SK-N-SH (cell line): ENCODE data around the gene ZNF718. TPM values are rescaled to one million over a fixed set of nuclear protein-coding genes. Genes with fewer than 3 reads are reported as not detected.

Experiments
- CTCF ChIA-PET: fragments of 300-600, 350-600 bp; formaldehyde crosslinking; extraction: SDS; loops from one replicate; lab custom pipeline; 2021; lab: Yijun Ruan, JAX
- POLR2A ChIA-PET: fragments of 350-600 bp; sonication (Branson Sonifier 250); formaldehyde crosslinking; extraction: SDS; loops from one replicate; lab custom pipeline; 2020; ENCODE audit warnings: antibody characterized with exemption, inconsistent platforms; lab: Yijun Ruan, JAX
- DNase-seq: peaks from one replicate; pipeline ENCODE4 v3.0.0; 2012
- H2AFZ ChIP-seq: fragments of 200-600 bp; sonication (generic); 2 replicates; pipeline ENCODE4 v1.8.1; 2016; ENCODE audit warnings: antibody characterized with exemption, mild to moderate bottlenecking, low read depth
- H3F3A ChIP-seq: fragments of 200-600 bp; sonication (generic); replicated peaks from 2 replicates; pipeline ENCODE3; 2016; ENCODE audit warnings: antibody characterized with exemption, mild to moderate bottlenecking; ENCODE audit not compliant: insufficient read depth
- H3K27ac ChIP-seq, 2 experiments: fragments of 200-500 bp in 1 of 2; fragments of 200-600 bp in 1 of 2; sonication (Bioruptor generic) in 1 of 2; sonication (generic), shearing (Covaris generic) in 1 of 2; 2 replicates each; pipeline versions ENCODE4 v1.5.1 to v1.6.1; 2014 to 2016; ENCODE audit warnings: low read depth in 2 of 2, inconsistent platforms in 1 of 2, low read length in 1 of 2, mild to moderate bottlenecking in 1 of 2, mixed read lengths in 1 of 2
- H3K27me3 ChIP-seq: fragments of 200-600 bp; sonication (generic), shearing (Covaris generic); 2 replicates; pipeline ENCODE4 v1.6.1; 2016; ENCODE audit warnings: mixed run types; ENCODE audit not compliant: insufficient read depth
- H3K36me3 ChIP-seq, 2 experiments: fragments of 200-500 bp in 1 of 2; fragments of 200-600 bp in 1 of 2; sonication (Bioruptor generic) in 1 of 2; sonication (generic) in 1 of 2; replicated peaks in 1 of 2; 2 replicates each; pipeline versions ENCODE3 to v1.5.1; 2014 to 2016; ENCODE audit warnings: low read length in 1 of 2, mild to moderate bottlenecking in 1 of 2; ENCODE audit not compliant: insufficient read depth in 2 of 2, control insufficient read depth in 1 of 2
- H3K4me1 ChIP-seq, 2 experiments: fragments of 200-500 bp in 1 of 2; fragments of 200-600 bp in 1 of 2; sonication (Bioruptor generic) in 1 of 2; sonication (generic), shearing (Covaris generic) in 1 of 2; 2 replicates each; pipeline versions ENCODE4 v1.5.1 to v1.6.1; 2014 to 2016; ENCODE audit warnings: low read depth in 1 of 2, low read length in 1 of 2, mixed run types in 1 of 2; ENCODE audit not compliant: insufficient read depth in 2 of 2, control insufficient read depth in 1 of 2
- H3K4me2 ChIP-seq: fragments of 200-600 bp; sonication (generic), shearing (Covaris generic); 2 replicates; pipeline ENCODE4 v1.6.1; 2017; ENCODE audit warnings: mixed run types
- H3K4me3 ChIP-seq, 2 experiments: fragments of 200-500 bp in 1 of 2; fragments of 200-600 bp in 1 of 2; sonication (Bioruptor generic) in 1 of 2; sonication (generic), shearing (Covaris generic) in 1 of 2; 2 replicates each; pipeline versions ENCODE4 v1.5.1 to v1.8.1; 2014 to 2016; ENCODE audit warnings: low read depth in 2 of 2, inconsistent platforms in 1 of 2, low read length in 1 of 2, mild to moderate bottlenecking in 1 of 2, mixed read lengths in 1 of 2, moderate library complexity in 1 of 2
- H3K79me2 ChIP-seq: fragments of 200-600 bp; sonication (generic); 2 replicates; pipeline ENCODE4 v1.8.1; 2017; ENCODE audit warnings: mild to moderate bottlenecking; ENCODE audit not compliant: insufficient read depth
- H3K9ac ChIP-seq: fragments of 200-600 bp; sonication (generic); 2 replicates; pipeline ENCODE4 v1.6.1; 2017; ENCODE audit warnings: mixed run types
- H3K9me2 ChIP-seq: fragments of 200-600 bp; sonication (generic); 2 replicates; pipeline ENCODE4 v1.6.1; 2017; ENCODE audit warnings: mixed run types
- H3K9me3 ChIP-seq: fragments of 200-600 bp; sonication (generic); 2 replicates; pipeline ENCODE4 v1.6.1; 2017; ENCODE audit warnings: mixed run types, mild to moderate bottlenecking, moderate library complexity
- H4K20me1 ChIP-seq: fragments of 200-600 bp; sonication (generic); 2 replicates; pipeline ENCODE4 v1.6.1; 2017; ENCODE audit warnings: mild to moderate bottlenecking, mixed run types; ENCODE audit not compliant: insufficient read depth
- ELF1 ChIP-seq: IDR thresholded peaks from 2 replicates; pipeline ENCODE4 v1.4.0; 2012
- EZH2phosphoT487 ChIP-seq: fragments of 200-600 bp; sonication (generic); IDR thresholded peaks from 2 replicates; pipeline ENCODE4 v1.6.1; 2017; ENCODE audit warnings: low read depth, mixed run types, mild to moderate bottlenecking, antibody characterized with exemption, moderate library complexity, borderline replicate concordance
- FOSL2 ChIP-seq: IDR thresholded peaks from 2 replicates; pipeline ENCODE4 v1.4.0; 2012; ENCODE audit warnings: low read depth, mild to moderate bottlenecking, moderate library complexity, borderline replicate concordance
- FOXM1 ChIP-seq: IDR thresholded peaks from 2 replicates; pipeline ENCODE4 v1.4.0; 2012; ENCODE audit warnings: low read depth, mild to moderate bottlenecking
- IRF3 ChIP-seq: fragments of 150-350 bp; IDR thresholded peaks from 2 replicates; pipeline ENCODE4 v1.6.1; 2016; ENCODE audit warnings: mild to moderate bottlenecking, low read depth, low read length
- JUND ChIP-seq: IDR thresholded peaks from 2 replicates; pipeline ENCODE4 v1.4.0; 2012
- MEF2A ChIP-seq: IDR thresholded peaks from 2 replicates; pipeline ENCODE4 v1.4.0; 2012; ENCODE audit warnings: low read depth, borderline replicate concordance
- NFIC ChIP-seq: IDR thresholded peaks from 2 replicates; pipeline ENCODE4 v1.4.0; 2012; ENCODE audit warnings: borderline replicate concordance
- NRF1 ChIP-seq: IDR thresholded peaks from 2 replicates; pipeline ENCODE4 v1.6.1; 2012; ENCODE audit warnings: low read depth, mild to moderate bottlenecking, low read length
- POLR2AphosphoS5 ChIP-seq: IDR thresholded peaks from 2 replicates; pipeline ENCODE4 v1.6.1; 2012; ENCODE audit warnings: low read depth, low read length
- RCOR1 ChIP-seq: fragments of 150-350 bp; IDR thresholded peaks from 2 replicates; pipeline ENCODE4 v1.6.1; 2017; ENCODE audit warnings: antibody characterized with exemption, low read length
- REST ChIP-seq: IDR thresholded peaks from 2 replicates; pipeline ENCODE4 v1.6.1; 2012; ENCODE audit warnings: mild to moderate bottlenecking, low read depth, low read length, moderate library complexity
- SIN3A ChIP-seq: IDR thresholded peaks from 2 replicates; pipeline ENCODE4 v1.6.1; 2012; ENCODE audit warnings: low read depth, mild to moderate bottlenecking, low read length, moderate library complexity, borderline replicate concordance
- TEAD4 ChIP-seq: IDR thresholded peaks from 2 replicates; pipeline ENCODE4 v1.4.0; 2012; ENCODE audit warnings: mild to moderate bottlenecking, borderline replicate concordance; ENCODE audit not compliant: insufficient read depth
- USF2 ChIP-seq: fragments of 150-350 bp; IDR thresholded peaks from 2 replicates; pipeline ENCODE4 v1.6.1; 2017; ENCODE audit warnings: antibody characterized with exemption, low read length, low read depth, borderline replicate concordance
- YY1 ChIP-seq: IDR thresholded peaks from 2 replicates; pipeline ENCODE4 v1.4.0; 2012; ENCODE audit warnings: low read depth, mild to moderate bottlenecking
- WGBS: methylation state at CpG from one replicate; pipeline ENCODE4 v1.1.6; 2017; ENCODE audit warnings: low lambda C conversion rate; 5-methylcytosine and 5-hydroxymethylcytosine counted together
- polyA plus RNA-seq, 3 experiments: library from polyadenylated mRNA; depleted of rRNA; stranded (reverse); fragments of >200 nt; gene quantifications; 2 replicates each; pipeline ENCODE4 v1.2.3, GENCODE V29; 2012

Gene ZNF718
- polyA plus RNA-seq, 1 of the 3 experiments (the other 2 are of a cell fraction), result 0.02 TPM

GRCh38 chr4:125833-126232 lies 1.5 kb downstream of the ZNF718 start:
- Histone ChIP-seq H3K9me3 (no peaks in the 10 kb centered on the region), H3K4me1 (no peaks in the 10 kb centered on the region; a peak in 1 of 4 replicates), H3K4me2 (no peak overlapping the region), H3K4me3 (no peak overlapping the region; a peak in 1 of 4 replicates), H3F3A (no peaks in the 10 kb centered on the region), H3K27ac (no peak overlapping the region), H3K9ac (no peak overlapping the region), H2AFZ (no peak overlapping the region), H3K79me2 (no peaks in the 10 kb centered on the region), H4K20me1 (no peaks in the 10 kb centered on the region), H3K36me3 (no peaks in the 10 kb centered on the region), H3K9me2 (no peaks in the 10 kb centered on the region), H3K27me3 (no peaks in the 10 kb centered on the region)
- CTCF ChIA-PET, result no interaction called here
- no peak for DNase-seq
- POLR2A ChIA-PET, result no interaction called here
- no peak for TF ChIP-seq POLR2AphosphoS5
- no peak for TF ChIP-seq YY1
- TF ChIP-seq USF2, result no peak
- TF ChIP-seq NRF1, result no peak
- TF ChIP-seq TEAD4, result no peak
- no peak for TF ChIP-seq NFIC
- no peak for TF ChIP-seq JUND
- TF ChIP-seq FOXM1, result no peak
- TF ChIP-seq IRF3, result no peak
- no peak for TF ChIP-seq REST
- no peak for TF ChIP-seq RCOR1
- TF ChIP-seq EZH2phosphoT487, result no peak
- no peak for TF ChIP-seq SIN3A
- TF ChIP-seq FOSL2, result no peak
- TF ChIP-seq MEF2A, result no peak
- TF ChIP-seq ELF1, result no peak
- 33% methylated on average over 5 of the region's 5 CpGs for WGBS
